Activated CD4-positive, CD25-positive, alpha-beta regulatory T cell treated with anti-CD3 and anti-CD28 coated beads, Interleukin-2, amount 50 U/mL, for 72 hours (primary cell): ENCODE data around the gene TRIO.

Experiments used
- DNase-seq: peaks from one replicate; pipeline ENCODE4 v3.0.0; 2021

TRIO gene

DNA sequence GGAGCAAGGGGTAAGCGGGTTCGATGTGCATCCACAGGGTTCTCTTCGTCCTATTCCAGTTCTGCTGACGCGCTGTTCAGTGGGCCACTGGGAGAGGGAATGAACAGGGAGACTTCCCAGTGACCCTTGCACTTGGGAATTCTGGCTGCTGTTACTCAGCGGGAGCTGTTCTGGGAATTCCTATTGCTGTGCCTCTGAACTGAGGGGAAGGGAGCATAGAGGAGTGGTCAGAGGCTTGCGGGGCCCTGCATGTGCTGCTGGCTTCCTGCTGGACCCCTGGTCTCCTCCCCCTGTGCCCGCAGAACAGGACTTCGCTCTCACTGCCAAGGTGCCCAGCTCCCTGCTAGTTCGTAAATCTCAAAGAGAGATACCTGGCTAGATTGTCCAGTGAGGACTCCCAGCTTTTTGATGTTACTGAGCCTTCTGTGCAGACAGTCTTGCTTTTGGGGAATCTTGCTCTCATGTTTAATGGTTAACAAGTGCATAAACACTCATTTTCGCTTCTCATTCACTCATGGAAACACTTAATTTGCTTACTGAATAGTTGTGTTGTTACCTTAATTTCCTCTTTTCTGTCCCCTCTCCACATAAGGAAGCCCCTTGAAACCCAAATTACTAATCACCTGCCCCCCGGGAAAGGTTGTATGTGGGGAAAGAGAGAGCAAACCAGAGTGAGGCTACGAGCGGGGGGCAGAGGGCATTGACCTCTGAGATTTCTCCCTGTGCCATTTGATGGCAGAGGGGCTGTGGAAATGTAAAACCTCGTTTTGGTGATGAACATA is 5.9 kb downstream of the TRIO start:
- DNase-seq: no peak

DNA sequence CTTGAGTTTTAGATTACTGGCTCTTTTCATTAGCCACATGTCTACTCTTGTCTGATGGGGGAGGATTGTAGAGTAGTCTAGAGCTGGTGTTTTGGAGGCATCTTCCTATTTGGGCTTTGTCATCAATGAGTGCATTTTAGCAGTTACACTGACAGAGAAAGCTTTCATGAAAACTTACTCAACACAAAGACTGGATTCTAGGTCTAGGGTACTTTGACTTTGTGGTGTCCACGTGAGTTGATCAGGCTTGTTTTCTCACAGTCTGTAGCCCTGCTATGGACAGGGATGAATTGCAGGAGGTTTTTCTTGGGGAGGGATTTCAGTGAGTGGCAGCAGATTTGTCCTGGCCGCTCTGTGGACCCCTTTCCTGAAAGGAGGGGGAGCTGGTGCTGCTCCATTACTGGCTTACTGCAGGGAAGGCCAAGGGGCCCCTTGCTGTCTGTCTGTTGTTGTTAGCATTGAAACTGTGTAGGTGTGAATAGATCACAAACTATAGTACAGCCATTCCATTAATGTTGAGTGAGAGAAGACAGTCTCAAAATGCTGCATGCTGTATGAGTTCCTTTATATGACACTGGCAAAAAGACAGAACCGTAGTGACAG is 6.6 kb downstream of the TRIO start:
- DNase-seq: no peak

DNA sequence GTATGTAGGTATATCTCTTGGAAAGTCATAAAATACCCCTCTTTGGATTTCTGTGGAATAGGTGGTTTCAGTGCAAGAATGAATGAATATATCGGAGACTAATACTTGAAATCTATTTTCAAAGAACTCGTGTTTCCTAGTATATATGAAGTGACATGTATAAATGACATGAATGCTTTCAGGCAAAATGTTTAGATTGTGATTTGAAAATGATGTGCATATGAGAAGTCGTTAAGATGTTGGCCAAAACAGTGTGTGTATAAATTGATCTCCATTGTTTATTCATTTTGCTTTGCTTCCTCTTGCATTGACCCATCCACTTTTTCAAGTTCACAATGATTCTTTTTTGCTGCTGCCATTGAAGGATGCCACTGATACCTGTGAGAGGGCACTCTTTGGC is 8.3 kb downstream of the TRIO start:
- no peak for DNase-seq

DNA sequence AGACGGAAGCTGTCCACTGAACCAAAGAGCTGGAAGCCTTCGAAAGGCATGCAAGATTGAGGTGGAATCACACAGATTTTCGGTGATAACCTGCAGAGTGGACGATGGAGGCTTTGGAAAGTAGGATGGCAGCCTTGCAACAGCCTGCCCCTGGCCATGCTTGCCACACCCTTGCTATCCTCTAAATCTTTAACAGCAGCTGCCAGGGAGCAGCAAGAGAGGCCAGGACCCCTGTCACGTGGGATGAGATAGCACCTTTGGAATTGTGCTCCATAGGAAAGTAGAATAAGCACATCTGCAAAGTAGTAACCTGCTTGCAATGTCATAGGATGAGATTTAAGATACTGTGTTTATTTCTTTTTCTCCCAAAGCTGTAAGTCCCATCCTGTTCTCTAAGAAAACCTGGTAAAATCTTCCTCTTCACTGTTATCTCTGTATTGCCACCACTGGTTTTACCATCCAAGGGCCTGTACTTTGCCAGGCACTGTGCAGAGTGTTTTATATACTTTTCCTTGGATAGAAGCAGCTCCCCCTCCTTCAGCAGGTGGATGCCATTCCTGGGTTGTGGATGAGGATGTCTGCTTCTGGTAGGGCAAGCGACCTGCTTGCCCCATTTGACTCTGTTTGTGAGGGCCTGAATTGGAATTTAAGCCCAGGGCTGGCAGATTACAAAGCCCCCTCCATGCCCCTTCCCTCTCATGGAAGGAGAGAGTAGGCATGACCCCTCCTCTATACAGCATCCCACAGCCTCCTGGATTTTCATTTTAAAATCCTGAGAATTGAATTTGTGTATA is 10.1 kb downstream of the TRIO start:
- no peak for DNase-seq

DNA sequence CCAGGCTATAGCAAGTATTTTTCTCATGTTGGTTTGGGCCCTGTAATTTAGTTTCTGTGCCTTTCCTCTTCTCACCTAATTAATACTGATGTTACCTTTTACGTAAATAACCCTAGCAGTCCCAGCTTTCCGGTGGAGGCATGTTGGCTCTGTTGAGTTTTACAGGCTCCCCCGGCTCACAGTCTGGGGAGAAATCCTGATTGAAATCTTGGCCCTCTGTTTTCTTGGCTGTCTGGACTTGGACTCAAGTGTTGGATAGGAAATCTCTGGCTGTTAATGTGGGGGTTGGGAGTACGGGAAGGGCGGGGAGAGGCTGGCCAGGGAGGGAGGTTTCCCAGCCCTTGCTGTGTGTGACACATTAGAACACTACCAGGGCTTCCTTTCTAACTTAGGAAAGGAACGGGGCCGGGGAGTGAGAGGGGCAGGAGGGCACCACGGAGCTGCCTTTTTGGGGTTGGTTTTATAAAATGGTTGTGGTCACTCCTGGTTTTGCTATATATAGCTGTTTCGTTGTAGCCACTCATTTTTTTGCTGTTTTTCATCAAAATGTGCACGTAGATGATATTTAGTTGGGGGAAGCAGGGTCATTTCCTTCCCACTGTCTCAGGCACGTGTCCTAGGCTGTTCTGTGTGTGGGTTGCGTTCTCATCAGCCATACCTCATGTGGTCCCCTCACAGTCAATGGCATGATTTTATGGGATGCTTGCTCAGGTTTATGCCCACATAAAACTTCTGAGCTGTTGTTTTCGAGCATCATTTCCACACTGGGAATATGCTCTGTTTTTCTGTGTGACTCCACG is 11.0 kb downstream of the TRIO start:
- DNase-seq: no peak

DNA sequence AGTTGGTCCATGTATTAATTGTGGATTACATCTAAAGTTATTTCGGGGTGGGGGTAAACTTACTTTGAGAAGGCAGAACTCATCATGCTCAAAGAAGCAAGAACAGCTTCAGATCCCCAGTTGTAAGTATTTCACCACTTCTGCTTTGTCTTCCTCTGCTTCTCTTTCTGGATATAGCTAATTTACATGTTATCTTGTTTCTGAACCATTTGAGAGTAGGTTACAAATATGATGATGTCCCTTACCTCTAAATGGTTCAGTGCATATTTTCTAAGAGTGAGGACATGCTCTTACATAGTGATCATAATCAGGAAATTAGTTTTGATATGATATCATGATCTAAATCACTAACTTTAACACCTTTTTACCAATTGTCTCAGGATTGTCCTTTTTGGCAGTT is 11.9 kb downstream of the TRIO start:
- no peak for DNase-seq

DNA sequence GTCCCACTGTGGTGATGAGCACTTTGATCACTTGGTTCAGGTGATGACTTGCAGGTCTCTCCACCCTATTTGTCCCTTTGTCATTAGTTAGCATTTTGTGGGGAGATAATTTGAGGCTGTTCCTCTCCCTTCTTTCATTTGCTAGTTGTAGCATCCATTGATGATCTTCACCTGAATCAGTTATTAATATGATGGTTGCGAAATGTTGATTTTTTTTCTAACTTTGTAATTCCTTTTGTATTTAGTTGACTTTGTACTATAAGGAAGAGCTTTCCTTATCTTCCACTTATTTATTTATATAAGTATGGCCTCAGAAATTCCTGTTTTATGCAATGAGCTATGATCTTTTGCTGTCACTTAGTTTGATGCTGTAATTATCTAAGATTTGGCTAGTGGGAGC is 12.6 kb downstream of the TRIO start:
- no peak for DNase-seq

DNA sequence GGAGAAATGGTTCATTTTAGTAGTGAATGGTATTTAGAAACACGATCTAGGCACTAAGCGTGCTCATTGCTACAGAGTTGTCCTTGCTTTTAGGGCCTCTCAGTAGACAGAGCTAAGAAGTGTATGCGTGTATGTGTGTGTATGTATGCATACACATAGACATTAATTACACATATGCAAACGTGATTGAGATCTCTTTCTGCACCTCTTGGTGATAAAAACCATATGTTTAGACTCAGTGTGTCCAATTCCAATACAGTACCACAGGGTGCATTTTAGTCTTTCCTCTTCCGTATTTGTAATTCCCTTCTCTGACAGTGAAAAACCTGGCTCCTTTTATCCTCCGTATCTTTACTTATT is 13.1 kb downstream of the TRIO start:
- DNase-seq: no peak

DNA sequence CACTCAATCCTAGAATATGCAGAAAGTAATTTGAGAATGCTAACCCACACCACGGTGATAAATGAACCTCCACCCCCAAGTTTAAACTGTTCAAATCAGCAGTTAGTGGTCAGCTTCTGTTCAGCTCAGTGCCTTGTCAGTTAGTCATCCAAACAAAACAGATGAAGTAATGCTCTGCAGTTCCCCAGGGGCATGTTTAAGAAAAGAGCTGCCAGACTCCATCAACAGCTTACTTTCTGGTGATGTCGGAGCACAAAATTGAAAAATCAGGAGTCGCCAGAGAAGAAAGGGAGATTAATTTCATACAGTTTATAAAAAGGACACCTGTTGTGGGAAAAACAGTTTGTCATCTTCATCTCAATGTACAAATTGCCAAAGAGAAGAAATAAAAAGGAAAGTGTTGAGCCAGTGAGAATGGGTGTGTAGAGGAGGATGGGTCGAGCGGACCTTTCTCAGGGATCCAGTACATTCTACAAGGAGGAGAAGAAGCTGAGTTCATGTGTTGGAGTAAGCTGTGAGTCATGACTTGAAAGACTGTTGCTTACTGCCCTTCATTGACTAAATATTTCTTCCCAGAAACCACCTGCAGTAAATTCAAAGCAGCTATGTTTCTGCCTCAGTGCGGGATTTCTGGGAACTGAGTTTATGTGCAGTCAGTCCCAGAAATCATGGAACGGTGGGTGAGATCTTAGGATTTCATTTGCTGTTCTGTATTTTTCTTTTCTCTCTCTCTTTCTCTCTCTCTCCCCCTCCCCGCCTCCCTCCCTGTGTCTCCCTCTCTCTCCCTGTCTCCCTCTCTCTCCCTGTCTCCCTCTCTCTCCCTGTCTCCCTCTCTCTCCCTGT is 13.7 kb downstream of the TRIO start:
- no peak for DNase-seq

DNA sequence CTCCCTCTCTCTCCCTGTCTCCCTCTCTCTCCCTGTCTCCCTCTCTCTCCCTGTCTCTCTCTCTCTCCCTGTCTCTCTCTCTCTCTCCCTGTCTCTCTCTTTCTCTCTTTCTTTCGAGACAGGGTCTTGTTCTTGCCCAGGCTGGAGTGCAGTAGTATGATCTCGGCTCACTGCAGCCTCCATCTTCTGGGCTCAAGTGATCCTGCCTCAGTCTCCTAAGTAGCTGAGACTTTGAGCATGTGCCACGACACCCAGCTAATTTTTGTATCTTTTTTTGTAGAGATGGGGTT is 14.3 kb downstream of the TRIO start:
- DNase-seq: no peak

DNA sequence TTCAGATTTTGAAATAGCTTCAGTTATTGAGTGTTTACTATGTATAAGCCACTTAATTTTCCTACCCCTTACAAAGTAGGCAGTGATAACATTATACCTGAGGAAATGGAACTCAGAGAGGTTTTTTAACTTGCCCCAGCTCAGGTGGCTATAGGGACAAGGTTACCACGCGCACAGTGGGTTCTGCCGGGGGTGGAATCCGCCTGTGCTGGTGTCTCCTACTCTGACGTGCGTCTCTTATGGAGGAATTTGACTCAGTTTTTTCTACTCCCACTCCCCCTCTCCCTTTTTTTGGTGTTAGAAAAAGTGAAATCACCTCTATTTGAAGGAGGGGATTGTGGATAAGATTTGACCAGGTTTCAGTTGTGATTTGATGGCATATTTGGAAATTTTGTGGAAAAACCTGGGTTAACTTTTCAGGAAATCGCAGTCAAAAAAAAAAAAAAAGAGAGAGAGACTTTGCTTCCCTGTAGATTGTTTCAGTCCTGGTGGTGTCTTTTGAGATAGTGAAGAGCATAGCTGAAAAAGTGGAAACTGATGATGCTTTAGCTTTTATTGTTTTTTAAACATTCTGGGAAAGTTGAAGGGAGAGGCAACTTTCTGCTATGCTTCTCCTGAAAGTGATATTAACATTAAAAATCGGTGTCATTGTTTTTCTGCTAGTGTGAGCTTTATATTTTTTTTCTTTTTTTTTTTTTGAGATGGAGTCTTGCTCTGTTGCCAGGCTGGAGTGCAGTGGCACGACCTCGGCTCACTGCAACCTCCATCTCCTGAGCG is 15.9 kb downstream of the TRIO start:
- no peak for DNase-seq

DNA sequence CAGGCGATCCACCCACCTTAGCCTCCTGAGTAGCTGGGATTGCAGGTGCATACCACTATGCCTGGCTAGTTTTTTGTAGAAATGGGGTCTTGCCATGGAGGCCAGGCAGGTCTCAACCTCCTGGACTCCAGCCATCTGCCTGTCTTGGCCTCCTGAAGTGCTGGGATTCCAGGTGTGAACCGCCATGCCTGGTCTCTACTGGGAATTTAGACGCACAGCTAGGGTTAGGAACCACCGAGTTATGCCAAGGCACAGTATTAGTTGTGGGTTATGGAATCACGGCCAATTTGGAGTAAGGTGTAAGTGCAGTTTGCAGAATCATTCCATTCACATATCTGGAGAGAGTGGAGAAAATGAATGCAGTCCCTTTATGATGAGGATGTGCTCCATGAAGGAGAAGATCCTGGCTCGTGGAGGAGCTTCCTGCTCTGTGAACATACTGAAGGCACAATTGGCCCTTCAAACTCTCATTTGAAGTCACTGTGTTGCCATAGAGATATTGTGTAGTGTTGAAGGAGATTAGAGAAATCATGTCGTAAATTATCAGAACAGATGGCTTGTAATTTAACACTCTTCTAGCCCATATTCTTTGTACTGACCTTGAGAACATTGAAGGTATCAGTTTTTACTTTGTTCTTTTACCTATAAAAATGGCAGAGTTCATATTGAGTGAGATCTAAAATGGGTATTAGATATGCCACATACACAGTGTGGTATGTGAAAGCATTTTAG is 18.8 kb downstream of the TRIO start:
- DNase-seq: no peak

DNA sequence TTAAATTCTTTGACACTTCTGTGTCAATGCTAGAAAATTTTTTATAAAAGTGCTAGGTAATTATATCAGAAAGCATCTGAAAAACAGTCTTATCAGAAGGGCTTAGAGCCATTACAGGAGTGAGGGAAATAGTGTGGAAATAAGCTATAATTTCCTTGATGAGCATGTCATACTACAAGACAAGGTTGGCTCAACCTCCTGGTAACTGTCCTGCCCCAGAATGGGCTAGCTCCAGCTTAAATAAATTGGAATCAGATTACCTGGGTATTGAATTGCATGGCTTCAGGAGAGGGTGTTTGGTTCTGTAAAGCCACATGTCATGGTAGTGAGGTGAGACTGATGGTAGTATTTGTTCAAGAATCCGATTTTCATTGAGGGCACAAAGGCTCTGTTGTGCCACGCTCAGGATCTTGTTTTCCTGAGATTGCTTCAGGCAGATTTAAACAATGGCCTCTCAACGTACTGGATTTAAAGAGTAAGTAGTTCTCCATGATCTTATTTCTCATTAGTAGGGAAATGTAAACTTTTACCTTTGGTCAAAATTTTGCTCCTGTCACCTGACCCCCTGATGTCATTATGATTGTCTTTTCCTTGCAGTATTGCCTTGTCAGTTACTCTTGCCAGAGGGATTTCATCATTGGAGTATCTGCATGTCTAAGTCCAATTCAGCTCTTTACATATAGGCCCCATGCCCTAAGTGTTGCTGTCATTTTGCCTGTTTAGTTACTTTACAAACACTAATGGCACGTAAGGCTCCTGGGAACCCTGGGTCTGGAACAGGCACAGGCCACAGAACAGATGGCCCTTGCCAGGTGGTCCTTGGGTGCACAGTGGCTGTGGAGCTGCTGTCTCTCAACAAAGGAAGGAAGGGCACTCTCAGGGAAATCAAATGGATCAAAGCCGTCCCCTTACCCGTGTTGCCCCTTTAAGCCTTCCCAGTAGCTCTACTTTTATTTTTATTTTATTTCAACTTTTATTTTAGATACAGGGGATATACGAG is 21.3 kb downstream of the TRIO start:
- DNase-seq: no peak

DNA sequence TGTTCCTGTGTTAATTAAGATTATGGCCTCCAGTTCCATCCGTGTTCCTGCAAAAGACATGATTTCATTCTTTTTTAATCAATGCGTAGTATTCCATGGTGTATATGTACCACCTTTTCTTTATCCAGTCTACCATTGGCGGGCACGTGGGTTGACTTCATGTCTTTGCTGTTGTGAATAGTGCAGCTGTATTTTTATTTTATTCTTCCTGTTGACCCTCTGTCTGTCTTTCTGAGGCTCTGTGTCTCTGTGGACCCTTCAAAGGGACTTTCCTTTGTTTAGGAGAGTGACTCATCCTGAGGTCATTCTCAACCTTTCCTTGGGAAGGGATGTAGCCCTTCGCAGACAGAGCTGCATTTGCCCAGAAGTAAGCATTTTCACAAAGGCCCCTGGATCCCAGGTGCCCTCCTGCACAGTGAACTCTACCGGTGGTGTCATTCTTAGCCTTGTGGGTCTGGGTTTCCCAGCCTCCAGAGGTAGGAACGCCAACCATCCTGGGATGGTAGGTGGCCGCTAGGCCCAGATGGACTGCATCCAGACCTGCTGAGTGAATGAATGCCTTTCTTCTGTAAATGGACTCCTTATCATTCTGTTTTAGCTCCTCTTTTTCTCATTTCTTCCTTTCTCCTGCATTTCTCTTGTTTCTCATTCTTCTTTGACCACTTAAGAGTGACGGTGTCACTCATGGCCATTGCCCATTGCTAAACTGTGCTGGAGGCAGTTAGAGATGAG is 22.4 kb downstream of the TRIO start:
- no peak for DNase-seq

DNA sequence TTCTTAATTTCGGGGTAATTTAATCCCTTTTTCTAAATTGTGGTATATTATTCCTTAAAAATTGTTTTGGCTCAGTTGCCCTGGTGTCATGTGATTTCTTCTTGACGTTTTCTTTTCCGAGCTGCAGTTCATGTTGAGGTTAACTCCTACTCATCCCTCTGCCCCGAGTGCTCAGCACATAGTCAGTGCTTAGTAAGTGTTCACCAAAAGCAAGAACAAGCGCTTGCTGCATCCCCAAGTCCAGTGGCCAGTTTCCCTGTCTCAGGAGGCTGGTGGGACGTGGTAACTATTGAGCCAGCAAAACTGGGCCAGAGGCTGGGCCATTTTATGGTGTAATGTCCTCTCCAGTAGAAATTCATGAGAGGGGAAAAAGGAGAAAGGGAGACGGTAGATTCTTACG is 23.3 kb downstream of the TRIO start:
- DNase-seq: no peak

DNA sequence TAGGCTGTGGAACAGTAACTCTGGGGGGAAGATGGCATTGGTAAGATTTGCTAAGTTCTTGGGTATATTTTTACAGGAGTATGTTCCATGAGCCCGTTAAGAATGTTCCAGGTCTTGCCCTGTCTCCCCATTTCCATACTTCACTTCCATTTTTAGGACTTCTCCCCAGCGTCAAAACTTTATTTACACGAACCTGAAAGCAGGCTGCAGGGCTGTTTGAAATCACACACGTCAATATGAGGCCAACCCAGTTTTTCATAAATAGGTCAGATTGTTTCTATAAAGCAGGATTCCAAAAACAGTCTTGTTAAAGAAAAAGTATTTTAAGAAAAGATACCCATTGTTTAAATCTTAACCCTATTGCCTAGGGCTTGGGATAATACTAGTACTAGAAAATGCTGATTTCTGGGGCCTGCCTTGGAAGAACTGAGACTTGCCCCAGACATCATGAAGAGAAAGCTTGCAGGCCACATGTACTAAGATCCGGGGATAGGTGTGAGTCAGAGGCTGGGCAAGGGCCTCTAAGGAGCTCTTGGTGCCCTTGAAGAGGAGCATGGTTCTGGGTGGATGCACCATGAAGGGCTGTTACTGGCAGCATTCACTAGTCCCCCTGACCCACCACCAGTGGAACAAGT is 24.2 kb downstream of the TRIO start:
- no peak for DNase-seq

DNA sequence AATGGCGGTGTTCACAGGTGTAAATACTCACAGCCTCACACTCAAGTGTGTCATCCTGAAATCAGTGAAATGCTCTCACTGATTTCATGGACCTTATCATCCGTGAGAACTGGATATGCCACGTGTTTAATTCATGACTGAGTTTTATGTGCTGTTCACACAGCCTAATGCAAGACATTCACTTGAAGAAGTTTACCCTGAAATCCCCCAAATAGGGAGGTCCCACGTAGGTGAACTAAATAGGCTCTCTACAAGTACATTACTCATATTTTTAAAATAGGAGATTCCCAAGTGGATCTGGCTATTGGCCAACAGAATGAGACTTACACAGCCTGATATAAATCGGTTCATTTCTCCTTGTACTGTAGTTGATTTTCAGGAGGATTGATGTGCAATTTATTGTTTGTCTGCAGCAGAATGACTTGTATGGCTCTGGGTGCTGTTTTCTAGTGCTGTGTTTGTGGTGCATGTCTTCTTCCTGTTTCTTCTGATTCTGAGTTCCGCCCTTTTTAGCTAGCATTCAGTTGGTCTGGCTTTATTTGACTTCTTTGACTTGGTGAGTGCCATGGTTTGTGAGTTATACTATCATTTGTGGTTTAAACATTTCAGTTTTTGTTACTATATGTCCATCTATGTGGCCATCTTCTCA is 25.1 kb downstream of the TRIO start:
- no peak for DNase-seq

DNA sequence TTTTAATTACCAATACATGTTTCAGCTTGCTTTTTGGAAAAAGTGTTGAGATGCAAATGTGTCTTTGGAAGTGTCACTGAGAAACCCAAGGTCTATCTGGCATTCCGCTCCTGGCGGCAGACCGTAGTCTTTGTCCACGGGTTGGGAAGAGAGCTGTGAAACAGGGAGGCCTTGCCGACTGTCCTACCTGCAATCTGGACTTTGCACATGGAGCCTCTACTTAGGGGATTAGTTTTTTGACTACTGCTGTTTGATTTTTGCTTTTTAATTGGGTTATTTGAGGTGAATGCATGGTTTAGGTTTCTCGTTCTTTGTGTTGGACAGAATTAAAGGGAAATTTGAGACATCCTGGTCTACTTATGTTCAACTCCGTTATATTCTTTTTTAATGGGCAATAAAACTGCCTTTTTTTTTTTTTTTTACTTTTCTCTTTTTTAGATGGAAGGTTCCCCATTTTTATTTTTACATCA is 25.7 kb downstream of the TRIO start:
- DNase-seq: no peak
